VCaP (cell line): ENCODE measurements around the gene CCR7.

Experiments
- H3K27ac ChIP-seq: fragments of 450-650 bp; 2 replicates; pipeline ENCODE4 v1.5.1; 2017
- TF ChIP-seq, protein P1 (sequence below): fragments of 450-650 bp; conservative IDR thresholded peaks from 2 replicates; pipeline ENCODE4 v1.5.1; 2017; ENCODE audit warnings: mild to moderate bottlenecking, moderate library complexity

CCR7 gene

DNA sequence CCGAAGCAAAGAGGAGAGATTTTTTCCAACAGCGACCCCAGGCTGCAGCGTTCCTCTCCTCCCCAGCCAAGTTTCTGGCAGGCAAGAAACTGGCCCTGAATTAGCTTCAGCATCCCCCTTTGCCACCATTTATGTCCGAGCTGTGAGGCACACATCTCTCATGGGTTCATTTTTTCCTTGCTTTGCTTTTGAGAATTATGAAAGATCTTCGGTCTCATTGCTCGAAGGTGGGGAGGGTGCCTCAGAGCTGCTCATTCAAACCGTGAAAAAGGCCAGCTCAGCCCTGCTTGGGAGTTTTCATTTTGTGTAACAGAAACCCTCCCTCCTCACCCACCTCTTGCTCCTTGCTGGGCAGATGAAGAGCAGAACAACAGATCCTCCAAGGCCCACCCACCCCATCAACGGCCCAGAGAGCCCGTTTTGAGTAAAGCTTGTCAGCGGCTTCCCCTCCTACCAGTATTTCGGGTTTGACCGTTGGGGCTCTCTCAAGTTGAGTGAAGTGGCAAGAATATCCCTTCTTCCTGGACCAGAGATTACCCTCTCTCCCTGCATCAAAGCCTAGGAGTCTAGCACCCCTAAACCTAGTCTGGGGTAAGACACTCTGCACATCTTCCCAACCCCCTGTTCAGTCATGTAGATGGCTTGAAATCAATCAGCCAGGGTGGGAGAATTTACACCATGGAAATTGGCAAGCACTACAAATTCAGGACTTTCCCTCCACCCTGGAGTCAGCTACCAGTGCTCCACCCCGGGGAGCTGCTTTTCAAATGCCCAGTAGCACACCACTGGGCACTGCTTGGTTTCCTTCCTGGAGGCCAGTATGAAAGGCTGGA, 1.8 kb downstream of the CCR7 start:
- H3K27ac ChIP-seq: no peak overlapping the region
- TF ChIP-seq, protein P1, sequence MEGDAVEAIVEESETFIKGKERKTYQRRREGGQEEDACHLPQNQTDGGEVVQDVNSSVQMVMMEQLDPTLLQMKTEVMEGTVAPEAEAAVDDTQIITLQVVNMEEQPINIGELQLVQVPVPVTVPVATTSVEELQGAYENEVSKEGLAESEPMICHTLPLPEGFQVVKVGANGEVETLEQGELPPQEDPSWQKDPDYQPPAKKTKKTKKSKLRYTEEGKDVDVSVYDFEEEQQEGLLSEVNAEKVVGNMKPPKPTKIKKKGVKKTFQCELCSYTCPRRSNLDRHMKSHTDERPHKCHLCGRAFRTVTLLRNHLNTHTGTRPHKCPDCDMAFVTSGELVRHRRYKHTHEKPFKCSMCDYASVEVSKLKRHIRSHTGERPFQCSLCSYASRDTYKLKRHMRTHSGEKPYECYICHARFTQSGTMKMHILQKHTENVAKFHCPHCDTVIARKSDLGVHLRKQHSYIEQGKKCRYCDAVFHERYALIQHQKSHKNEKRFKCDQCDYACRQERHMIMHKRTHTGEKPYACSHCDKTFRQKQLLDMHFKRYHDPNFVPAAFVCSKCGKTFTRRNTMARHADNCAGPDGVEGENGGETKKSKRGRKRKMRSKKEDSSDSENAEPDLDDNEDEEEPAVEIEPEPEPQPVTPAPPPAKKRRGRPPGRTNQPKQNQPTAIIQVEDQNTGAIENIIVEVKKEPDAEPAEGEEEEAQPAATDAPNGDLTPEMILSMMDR: no peak

DNA sequence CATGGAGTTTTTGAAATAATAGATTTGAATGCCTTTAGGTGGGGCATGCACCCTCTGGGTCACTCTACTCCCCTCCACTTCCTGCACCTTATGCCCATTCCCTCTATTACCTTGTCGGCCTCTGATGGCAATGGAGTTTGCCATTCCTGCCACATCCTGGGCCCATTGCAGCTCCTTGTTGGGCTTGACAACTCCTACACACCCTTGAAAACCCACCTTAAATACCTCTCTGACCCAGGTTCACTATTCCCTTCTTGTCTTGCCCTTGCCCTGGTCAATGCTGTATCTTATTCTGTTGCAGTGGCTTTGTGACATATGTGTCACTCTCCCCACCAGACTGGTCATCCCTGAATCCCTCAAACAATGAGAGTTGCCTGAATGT, 2.4 kb downstream of the CCR7 start:
- TF ChIP-seq, protein P1: no peak
- H3K27ac ChIP-seq: no peak overlapping the region

DNA sequence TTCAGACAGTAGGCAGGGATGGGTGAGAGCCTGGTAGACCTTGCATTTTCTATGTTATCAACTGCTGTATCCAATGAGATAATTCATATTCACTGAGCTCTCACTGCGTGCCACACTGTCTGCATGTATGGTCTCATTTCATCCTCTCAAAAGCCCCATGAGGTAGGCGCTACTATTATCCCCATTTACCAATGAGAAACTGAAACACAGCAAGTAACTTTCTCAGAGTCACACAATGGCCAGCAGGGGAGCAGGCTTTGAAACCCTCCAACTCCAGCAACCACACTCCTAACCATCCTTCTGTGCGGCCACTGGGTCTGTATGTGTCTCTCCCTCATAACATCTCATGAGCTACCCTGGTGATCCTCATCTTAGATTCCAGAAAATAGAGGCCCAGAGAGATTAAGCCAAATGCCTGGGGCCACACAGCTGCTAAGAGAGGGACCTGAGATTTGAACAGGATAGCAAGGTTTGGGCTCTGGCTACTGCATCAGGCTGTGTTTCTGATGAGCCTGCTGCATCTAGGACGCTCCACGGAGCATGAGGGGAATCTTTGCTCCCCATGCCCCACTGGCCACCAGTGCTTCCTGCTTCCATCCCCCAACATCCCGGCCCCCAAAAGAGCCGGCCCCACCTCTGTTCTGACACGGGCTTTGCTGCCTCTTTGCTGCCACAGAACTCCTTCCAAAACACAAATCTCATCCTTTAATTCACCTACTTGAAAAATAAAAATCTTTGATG, 3.2 kb downstream of the CCR7 start:
- H3K27ac ChIP-seq: no peak overlapping the region
- TF ChIP-seq, protein P1: no peak

DNA sequence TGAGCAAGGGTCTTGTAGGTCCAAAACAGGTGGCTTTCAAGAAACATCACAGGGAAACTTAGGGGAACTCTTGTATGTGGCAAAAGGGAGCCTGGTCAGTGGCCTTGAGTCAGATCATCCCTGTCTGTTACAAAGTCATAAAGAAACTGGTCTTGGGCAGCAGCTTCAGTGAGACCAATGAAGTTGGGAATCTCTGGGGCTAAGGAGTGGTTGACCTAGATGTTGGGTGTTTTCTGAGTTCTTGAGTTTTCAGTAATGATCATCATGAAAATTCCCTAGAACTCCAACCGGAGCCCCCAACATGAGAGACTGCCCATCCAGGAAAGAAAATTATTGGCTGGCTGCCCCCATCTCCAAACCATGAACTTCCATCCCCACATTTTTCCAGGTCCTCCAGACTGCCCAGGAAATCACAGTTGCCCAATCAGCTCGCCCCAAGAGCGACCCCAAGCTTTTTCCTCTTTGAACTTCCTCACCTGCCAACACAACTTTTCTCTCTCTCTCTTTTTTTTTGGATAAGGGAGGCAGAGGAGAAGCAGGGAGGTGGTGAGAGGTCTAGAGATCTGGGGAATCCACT, 3.9 kb downstream of the CCR7 start:
- TF ChIP-seq, protein P1: no peak
- no peak overlapping the region for H3K27ac ChIP-seq

DNA sequence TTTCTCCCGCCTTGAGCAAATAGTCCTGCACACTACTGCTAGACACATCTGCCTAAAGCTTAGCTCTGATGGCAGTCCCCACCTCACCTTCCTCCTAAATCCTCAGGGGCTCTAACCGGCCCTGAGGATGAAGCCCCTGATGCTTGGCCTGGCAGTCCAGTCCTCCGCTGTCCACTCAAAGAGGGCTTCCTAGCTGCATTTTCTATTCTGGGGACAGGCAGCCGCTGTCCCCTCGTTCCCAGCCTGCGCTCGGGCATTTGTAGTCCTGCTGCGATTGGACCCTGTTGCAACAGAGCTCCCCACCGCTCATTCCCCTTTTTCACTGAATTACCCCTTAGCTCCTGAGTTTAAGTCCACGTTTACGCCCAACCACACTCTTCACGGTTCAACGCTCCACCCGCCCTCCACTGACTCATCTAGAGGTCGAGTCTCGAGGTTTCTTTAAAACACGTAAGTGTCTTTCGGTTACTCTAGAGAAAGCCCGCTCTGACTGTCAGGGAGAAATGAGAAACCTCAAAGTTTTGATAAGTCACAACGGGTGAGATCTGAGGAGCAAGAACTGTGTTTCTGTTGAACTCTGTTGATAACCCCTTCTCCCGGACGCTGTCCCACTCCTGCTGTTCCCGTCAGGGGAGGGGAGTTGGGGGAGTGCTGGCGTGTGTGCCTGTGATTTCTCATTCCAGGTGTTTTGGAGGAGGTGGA, 4.5 kb downstream of the CCR7 start:
- peak overlapping the region; percentile 73 for H3K27ac ChIP-seq
- TF ChIP-seq, protein P1: peak; percentile 56

DNA sequence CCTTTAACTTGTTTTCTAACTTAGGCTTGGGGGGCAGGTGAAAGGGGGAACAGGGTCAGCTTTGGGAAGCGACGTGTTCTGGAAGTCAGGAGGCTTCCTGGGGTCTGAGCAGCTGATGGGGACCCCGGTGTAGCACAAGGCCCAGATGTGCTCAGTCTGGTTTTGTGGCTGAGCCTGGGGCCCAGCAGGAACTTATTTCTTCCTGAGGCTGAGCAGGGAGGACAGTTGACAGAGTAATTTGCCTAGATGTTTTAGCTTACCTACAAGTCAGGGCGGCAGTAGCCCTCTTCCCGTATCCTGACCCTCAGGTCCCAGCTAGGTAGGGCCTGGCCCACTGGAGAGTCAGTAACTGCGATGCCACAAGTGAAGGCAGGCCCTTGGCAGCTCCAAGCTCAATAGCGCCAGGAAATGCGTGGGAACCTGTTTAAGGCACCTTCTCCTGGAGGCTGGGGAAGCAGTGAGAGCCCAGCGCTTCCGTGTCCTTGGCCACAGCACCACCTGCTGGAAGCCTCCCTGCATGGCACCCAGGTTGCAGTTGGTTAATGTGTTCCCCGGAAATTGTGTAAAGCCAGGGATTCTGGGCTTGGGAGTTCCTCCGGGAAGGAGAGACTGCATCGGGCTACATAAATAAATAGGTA, 5.2 kb downstream of the CCR7 start:
- TF ChIP-seq, protein P1: peak; percentile 99
- H3K27ac ChIP-seq: peak overlapping the region; percentile 73
